IPS DF 19.7 (cell line): ENCODE results near the gene SP8.

ENCODE experiments used
- DNase-seq: peaks from one replicate; pipeline ENCODE4 v3.0.0-alpha.2; 2013; ENCODE audit warnings: low read depth, low spot score

The SP8 gene

DNA sequence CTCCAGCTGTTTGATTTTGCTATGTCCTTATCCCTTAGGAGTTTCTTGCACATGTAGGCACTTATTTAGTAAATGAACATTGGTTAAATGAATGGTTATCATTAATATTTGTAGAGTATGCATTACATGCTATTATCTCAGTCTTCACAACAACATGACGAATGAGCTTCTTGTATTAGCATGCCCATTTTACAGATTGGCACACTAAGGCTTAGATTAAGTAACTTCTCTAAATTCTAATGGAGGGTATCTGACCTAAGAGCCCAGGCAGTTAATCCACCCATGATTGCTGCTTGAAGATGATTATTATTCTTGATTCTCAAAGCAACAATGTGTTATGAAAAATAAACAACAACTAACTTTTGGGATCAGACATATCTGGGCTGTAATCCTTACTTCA is 32.7 kb downstream of the SP8 start:
- no peak for DNase-seq

DNA sequence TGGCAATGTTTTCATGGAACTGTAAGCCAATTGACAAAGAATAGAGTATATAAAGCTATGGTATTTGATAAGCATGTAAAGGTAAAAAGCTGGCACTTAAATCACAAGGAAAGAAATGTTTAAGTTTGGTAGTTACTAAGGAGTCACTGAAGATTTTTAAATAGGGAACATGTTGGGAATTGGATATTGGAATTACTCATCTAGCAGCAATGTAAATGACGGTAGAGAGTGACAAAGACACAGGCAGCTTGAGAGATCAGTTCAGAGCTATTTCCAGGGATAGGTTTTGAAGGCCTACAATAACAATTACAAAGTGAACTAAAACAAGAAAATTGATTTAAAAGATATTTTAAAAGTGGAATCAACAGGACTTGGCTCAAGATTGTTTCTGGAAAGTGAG is 36.8 kb downstream of the SP8 start:
- DNase-seq = no peak

DNA sequence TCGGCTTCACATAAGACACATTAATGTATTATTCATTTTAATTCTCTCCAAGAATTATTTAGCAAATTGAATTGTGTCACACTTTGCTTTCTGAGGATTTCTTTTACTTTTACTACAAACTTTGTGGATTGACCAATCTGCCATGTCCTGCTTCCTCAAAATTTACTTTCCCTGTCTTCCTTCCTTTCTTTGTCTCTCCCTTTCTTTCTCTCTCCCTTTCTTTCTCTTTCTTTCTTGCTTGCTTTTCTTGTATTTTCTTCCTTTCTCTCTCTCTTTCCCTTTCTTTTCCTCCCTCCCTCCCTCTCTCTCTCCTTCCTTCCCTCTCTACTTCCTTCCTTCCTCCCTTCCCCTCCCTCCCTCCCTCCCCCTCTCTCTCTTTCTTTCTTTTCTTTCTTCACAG is 37.8 kb downstream of the SP8 start:
- DNase-seq = no peak

DNA sequence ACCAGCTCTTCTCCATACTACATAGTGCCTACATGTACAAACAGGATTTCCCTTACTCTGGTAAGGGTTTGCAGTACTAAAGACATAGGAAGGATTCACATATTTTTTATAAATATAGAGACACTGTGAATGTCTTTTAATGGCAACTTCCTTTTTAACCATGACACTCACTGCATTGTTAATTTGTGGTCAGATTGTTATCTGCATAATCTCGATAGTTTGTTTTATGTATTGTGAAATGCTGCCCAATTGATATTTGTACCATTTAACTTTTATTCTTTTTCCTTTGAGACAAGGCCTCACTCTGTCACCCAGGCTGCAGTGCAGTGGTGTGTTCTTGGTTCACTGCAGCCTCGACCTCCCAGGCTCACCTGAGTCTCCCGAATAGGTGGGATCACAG is 39.7 kb downstream of the SP8 start:
- DNase-seq = no peak

DNA sequence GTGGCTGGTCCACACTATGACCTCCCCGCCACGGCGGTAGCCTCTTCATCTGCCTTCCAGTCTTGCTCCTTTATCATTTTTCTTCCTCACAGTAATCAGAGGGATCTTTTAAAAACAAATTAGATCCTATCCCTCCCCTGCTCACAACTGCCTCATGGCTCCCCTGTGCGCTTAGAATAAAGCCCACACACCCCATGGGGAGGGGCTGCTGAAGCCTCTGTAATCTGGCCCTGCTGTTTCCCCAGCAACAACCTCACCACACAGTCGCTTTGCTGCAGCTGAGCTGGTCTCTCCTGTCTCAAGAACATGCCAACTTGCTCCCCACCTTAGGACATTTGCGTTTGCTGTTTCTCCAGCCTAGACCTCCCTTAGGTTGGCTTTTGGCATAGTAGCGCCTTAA is 41.0 kb downstream of the SP8 start:
- DNase-seq = no peak

DNA sequence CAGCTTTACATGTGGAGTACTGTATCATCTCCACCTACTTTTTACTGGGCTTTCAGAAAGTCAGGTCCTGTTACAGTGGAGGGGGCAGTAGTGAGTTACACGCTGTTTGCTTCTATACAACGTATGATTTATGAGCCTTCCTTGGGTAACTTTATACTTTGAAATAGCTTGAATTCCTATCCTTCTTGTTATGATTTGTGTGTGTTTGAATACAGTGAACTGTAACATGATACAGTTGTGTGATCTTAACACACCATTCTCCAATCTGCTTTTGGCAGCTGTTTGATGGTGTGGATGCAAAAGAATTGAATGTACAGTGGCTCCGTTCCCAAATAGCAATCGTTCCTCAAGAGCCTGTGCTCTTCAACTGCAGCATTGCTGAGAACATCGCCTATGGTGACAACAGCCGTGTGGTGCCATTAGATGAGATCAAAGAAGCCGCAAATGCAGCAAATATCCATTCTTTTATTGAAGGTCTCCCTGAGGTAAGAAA is 41.7 kb downstream of the SP8 start:
- no peak for DNase-seq

DNA sequence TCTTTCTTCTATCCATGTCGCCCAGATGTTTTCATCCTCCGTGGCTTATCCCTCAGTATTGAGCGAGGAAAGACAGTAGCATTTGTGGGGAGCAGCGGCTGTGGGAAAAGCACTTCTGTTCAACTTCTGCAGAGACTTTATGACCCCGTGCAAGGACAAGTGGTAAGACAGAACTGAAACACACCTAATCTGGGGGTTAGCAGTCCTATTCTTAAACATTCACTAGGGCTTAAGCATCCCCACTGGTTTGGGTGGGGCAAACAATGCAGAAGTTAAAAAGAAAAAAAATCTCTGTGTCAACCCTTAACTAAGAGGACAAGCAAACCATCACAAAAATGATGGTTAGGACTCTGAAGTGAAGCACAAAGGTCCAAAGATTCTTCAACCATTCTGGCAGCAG is 43.8 kb downstream of the SP8 start:
- no peak for DNase-seq

DNA sequence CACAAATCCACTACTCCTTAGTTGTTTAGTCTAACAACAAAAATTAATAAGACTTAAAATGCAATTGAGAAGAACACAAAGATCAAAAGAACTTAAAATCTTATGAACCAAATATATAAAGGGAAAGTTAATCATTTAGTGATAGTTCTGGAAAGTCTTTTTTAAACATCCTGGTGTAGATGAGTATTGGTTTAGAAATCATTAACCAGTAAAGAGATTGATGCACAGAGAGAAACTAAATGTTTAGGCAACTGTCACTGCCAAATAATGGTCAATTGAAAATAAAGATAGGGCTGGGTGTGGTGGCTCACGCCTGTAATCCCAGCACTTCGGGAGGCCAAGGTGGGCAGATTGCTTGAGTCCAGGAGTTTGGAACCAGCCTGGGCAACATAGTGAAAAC is 44.9 kb downstream of the SP8 start:
- no peak for DNase-seq

DNA sequence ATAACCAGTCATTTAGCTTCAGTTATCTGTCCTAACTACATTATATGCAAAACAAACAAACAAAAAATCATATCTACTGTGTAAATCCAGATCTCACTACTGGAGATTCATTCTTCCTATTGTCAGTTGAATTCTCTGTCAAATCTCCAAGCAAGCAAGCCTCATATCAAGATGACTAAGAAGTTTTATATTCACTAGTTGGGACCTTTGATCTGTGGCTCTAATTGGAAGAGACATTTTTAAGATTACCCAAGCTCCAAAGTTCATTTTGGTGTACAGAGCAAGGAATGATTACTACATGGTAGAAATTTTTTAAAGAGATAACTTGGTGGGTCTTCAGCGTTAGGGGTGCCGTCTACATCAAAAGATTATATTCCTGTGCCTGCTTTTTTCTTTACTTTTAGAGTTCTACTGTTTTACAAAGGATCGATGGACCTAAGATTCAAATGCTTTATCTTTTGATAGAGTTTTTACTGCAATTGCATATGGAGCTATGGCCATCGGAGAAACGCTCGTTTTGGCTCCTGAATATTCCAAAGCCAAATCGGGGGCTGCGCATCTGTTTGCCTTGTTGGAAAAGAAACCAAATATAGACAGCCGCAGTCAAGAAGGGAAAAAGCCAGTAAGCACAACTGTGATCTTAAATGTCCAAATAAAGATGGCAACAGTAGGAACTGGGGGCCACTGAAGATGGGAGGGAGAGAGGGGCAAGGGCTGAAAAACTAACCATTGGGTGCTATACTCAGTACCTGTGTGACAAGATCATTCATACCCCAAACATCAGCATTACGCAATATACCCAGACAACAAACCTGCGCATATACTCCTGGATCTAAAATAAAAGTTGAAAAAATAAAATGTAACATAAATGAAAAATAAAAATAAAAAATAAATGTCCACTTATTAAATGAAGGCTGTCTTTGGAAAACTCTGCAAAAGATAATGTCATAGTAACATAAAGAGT is 47.9 kb downstream of the SP8 start:
- DNase-seq = no peak

DNA sequence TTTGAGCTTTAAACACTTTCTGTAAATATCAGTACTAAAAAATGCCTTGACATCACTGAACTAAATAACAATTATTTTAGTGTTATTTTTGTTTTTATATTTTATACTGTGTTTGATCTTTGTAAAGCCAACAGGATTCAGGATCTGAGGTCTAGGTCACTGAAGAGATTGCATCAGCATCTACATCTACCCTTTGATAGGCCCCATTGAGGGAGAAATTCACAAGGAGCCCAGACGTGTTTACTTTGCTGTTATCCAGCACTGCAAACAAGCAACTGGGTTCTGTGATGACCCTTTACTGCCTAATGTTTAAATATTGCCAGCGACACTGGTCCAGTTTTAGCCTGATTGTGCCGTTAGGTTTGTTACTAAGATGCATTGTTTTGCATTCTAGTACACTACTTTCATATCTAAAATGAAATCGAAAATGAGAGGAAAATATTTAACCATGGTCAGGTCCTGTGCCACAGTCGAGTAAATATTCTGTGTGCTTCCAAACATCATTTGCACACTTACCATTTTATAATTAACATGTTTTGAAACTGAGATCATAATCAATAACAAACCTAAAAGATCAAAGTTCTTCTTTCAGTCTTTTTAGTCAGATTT is 48.7 kb downstream of the SP8 start:
- DNase-seq = no peak

DNA sequence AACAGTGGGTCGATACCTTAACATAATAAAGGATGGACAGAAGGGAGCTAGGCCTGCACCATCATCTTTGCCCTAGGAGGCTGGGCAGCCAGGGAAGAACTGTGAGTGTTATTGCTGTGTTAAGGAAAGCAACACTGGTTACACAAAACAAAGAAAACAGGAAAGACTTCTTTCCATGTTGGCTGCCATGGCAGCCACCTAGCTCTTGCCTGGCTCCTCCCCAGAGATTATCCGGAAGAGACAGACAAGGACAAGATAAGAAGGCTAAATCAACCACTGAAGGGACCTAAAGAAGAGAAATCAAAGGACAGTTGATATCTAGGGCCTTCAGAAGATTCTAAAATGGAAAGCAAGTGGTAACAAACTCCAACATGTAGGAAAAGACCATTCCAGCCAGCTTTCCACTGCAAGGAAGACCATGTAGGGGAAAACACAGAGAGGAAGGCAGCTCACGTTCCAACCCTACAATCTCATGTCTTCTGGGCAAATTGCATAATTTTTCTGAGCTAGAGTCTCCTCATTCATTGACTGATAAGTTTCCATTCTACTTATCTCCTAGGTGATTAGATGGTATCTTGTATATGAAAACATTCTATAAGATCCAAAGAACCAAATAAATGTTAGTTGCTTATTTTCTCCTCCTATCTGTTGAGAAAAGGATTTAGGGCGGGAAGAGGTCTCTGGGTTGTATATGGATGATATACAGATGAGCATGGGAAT is 51.2 kb downstream of the SP8 start:
- DNase-seq = no peak
